Stimulated activated CD4-positive, alpha-beta T cell treated with anti-CD3 and anti-CD28 coated beads, Interleukin-15, amount 100 ng/mL, for 1 hour (primary cell): ENCODE results near the gene DNAH14.
"Not testable (repeated sequence)": the region's sequence is repeated elsewhere in the genome, so short reads cannot be mapped to it uniquely, and the experiment has no call there.

Experiments used
- DNase-seq, 2 donors: peaks; one replicate each; pipeline ENCODE4 v3.0.0-alpha.2; 2020; ENCODE audit warnings: low read depth in 1 of 2, low spot score in 1 of 2

Gene DNAH14

GRCh38 chr1:224995602-224996001, 66.1 kb downstream of the DNAH14 start:
- no peak for DNase-seq

GRCh38 chr1:224996266-224996665, 66.8 kb downstream of the DNAH14 start:
- no peak for DNase-seq

GRCh38 chr1:224998185-224998584, 68.7 kb downstream of the DNAH14 start:
- DNase-seq: no peak

GRCh38 chr1:225004396-225004795, 74.9 kb downstream of the DNAH14 start:
- no peak for DNase-seq

- not testable (repeated sequence) for DNase-seq
Measured at GRCh38 chr1:225006352-225006751, 76.9 kb downstream of the DNAH14 start.

- not testable (repeated sequence) for DNase-seq
Measured at GRCh38 chr1:225008050-225008449, 78.6 kb downstream of the DNAH14 start.

GRCh38 chr1:225021037-225021436, 91.6 kb downstream of the DNAH14 start:
- DNase-seq: no peak

GRCh38 chr1:225026701-225027100, 97.2 kb downstream of the DNAH14 start:
- no peak for DNase-seq

- not testable (repeated sequence) for DNase-seq
Measured at GRCh38 chr1:225036441-225036840, 107.0 kb downstream of the DNAH14 start.

- DNase-seq: no peak
Measured at GRCh38 chr1:225042263-225042662, 112.8 kb downstream of the DNAH14 start.

GRCh38 chr1:225044258-225044657, 114.8 kb downstream of the DNAH14 start:
- DNase-seq: no peak

GRCh38 chr1:225049594-225049993, 120.1 kb downstream of the DNAH14 start:
- DNase-seq: no peak

- no peak for DNase-seq
Measured at GRCh38 chr1:225063722-225064121, 134.2 kb downstream of the DNAH14 start.

- no peak for DNase-seq
Measured at GRCh38 chr1:225070972-225071371, 141.5 kb downstream of the DNAH14 start.

- no peak for DNase-seq
Measured at GRCh38 chr1:225097175-225097574, 167.7 kb downstream of the DNAH14 start.

- DNase-seq: no peak
Measured at GRCh38 chr1:225111000-225111399, 181.5 kb downstream of the DNAH14 start.

- DNase-seq: no peak
Measured at GRCh38 chr1:225113265-225113664, 183.8 kb downstream of the DNAH14 start.

- no peak for DNase-seq
Measured at GRCh38 chr1:225114354-225114990, 185.0 kb downstream of the DNAH14 start.

- DNase-seq: no peak
Measured at GRCh38 chr1:225119307-225119706, 189.8 kb downstream of the DNAH14 start.

- DNase-seq: no peak
Measured at GRCh38 chr1:225121095-225121494, 191.6 kb downstream of the DNAH14 start.

GRCh38 chr1:225131869-225132268, 202.4 kb downstream of the DNAH14 start:
- DNase-seq: no peak

GRCh38 chr1:225137976-225138375, 208.5 kb downstream of the DNAH14 start:
- DNase-seq: no peak

GRCh38 chr1:225143001-225143400, 213.5 kb downstream of the DNAH14 start:
- DNase-seq: no peak
